ENCODE data around the gene DLG1.

Gene DLG1

DNA sequence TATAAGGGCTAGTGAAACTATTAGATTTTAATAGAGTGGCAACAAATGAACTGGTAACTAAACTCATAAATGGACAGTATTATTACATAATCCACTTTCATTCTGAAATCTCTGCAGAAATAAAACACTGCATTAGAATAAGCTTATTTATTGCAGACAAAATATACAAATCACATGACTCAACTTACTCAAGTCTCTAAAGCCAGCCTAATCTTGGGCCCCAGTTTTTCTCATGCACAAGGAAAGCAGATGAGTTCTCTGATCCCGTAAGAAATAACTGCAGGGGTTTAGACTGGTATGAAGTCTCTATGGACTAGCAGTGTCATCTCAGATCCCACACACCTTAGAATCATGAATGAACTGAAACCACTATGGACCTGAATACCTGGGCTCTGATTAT lies 5.8 kb downstream of the DLG1 start:
- TF ChIP-seq, protein P1, sequence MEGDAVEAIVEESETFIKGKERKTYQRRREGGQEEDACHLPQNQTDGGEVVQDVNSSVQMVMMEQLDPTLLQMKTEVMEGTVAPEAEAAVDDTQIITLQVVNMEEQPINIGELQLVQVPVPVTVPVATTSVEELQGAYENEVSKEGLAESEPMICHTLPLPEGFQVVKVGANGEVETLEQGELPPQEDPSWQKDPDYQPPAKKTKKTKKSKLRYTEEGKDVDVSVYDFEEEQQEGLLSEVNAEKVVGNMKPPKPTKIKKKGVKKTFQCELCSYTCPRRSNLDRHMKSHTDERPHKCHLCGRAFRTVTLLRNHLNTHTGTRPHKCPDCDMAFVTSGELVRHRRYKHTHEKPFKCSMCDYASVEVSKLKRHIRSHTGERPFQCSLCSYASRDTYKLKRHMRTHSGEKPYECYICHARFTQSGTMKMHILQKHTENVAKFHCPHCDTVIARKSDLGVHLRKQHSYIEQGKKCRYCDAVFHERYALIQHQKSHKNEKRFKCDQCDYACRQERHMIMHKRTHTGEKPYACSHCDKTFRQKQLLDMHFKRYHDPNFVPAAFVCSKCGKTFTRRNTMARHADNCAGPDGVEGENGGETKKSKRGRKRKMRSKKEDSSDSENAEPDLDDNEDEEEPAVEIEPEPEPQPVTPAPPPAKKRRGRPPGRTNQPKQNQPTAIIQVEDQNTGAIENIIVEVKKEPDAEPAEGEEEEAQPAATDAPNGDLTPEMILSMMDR (IDR thresholded peaks at IDR 0.05; ENCODE audit: insufficient read depth, missing control alignments): no peak
- no peak for DNase-seq (ENCODE audit: insufficient read length, low spot score)
- no peak for FAIRE-seq

DNA sequence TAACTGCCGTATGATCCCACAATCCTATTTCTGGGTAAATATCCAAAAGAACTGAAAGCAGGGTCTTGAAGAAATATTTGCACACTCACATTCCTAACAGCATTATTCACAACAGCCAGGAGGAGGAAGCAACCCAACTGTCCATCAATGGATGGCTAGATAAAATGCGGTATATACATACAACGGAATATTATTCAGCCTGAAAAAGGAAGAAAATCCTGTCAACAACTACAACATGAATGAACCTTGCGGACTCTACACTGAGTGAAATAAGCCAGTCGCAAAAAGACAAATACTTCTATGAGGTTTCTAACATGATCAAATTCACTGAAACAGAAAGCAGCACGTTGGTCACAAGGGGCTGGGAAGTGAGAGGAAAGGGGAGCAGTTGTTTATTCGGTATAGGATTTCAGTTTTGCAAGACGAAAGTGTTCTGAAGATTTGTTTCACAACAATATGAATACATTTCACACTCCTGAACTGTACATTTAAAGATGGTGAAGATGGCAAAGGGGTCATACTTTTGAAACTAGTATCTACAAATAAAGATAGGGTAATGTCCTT lies 6.2 kb downstream of the DLG1 start:
- FAIRE-seq (no peak), DNase-seq (ENCODE audit: insufficient read length, low spot score) (no peak)
- TF ChIP-seq, protein P1 (IDR thresholded peaks at IDR 0.05; ENCODE audit: insufficient read depth, missing control alignments): no peak

DNA sequence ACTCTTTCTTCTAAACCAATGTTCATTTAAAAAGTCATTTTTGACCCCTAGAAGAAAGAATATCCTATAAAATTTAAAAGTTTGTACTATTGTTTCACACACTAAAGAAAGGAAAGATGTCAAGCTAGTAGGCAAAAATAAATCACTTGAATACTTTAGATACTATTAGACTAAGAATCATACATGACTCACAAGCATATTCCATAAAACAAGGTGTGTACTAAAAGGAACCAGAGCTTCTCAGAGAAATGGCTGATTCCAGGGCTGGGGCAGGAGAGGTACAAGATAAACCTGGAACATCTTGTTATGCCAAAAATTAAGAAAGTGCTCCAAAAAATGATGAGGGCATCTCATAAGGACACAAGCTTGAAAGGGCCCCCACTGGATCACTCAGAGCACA lies 8.7 kb downstream of the DLG1 start:
- no peak for DNase-seq (ENCODE audit: insufficient read length, low spot score)
- no peak for FAIRE-seq

DNA sequence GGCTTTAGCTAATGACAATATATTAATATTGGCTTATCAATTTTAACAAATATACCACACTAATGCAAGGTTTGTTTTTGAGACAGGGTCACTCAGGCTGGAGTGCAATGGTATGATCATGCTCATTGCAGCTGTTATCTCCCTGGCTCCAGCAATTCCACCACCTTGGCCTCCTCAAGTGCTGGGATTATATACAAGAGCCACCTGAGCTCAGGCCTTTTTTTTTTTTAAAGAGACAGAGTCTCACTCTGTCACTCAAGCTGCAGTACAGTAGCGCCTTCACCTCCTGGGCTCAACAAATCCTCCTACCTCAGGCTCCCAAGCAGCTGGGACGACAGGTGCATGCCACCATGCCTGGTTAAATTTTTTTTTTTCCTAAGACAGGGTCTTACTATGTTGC lies 11.7 kb downstream of the DLG1 start:
- no peak for FAIRE-seq
- TF ChIP-seq, protein P1 (IDR thresholded peaks at IDR 0.05; ENCODE audit: insufficient read depth, missing control alignments): no peak
- DNase-seq (ENCODE audit: insufficient read length, low spot score): no peak

More for the DNA sequence above, 8.7 kb downstream of the DLG1 start:
- TF ChIP-seq, protein P1 (IDR thresholded peaks at IDR 0.05; ENCODE audit: insufficient read depth, missing control alignments): no peak

DNA sequence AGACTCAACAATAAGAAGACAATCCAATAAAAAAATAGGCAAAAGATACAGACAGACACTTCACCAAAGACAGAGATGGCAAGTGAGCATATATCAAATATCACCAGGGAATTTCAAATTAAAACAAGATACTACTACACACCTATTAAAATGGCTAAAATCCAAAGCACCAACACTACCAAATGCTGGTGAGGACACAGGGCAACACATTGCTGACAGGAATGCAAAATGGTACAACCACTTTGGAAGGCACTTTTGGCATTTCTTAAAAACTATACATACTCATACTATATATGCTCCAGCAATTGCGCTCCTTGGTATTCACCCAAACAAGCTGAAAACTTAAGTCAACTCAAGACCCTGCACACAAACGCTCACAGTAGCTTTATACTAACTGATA lies 12.9 kb downstream of the DLG1 start:
- TF ChIP-seq, protein P1 (IDR thresholded peaks at IDR 0.05; ENCODE audit: insufficient read depth, missing control alignments): no peak
- no peak for DNase-seq (ENCODE audit: insufficient read length, low spot score)
- no peak for FAIRE-seq

DNA sequence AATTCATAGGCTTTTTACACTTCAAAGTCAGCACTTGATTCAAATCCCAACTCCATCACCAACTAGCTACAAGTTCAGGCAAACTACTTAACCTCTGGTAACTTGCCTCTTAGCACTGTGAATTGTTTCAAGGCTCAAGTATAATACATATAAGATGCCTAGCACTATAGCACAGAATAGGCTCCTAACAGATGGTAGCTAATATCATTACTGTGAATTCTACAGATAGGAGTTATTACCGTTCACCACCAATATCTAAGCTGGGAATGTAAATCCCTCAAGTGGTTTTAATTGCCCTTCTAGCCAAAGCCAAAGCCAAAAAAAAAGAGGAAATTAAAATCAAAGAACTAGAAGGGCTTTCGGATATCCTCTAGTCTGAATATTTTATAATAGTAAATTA lies 15.4 kb downstream of the DLG1 start:
- DNase-seq (ENCODE audit: insufficient read length, low spot score): peak; percentile 51
- FAIRE-seq: peak; percentile 92
- TF ChIP-seq, protein P1 (IDR thresholded peaks at IDR 0.05; ENCODE audit: insufficient read depth, missing control alignments): no peak

DNA sequence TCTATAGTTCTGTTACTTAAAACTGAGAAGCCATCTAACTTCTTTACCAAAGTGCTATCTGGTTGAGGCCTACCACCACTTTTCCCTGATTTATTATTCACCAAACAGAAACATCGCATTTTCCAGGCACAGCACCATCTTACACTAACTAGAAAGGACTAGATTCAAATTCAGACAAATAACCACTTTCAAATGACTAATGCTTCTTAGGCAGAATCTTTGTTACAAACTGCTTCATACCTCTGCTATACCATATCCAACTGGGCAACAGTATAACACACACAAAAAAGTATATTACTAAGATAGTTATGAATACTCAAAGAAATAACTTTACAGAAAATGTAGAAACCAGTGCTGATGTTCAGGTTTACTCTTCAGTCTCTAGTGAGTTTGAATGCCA lies 16.6 kb downstream of the DLG1 start:
- TF ChIP-seq, protein P1 (IDR thresholded peaks at IDR 0.05; ENCODE audit: insufficient read depth, missing control alignments): no peak
- FAIRE-seq: no peak
- no peak for DNase-seq (ENCODE audit: insufficient read length, low spot score)
